ENCODE measurements around the gene CNTN5. TPM values are rescaled to one million over a fixed set of nuclear protein-coding genes. Genes with fewer than 3 reads are reported as not detected.

Gene CNTN5
- total and polyA plus RNA-seq, 10 of the 15 experiments (the other 5 are each of a cell fraction or from before 2014, with no cell fraction given): 0.01 TPM; not detected in 9

GRCh38 chr11:99920956-99921355 is 900.2 kb downstream of the CNTN5 start:
- no peaks in the 10 kb centered on the region for H3K4me1 ChIP-seq (ENCODE audit: control insufficient read depth, insufficient read depth, low read length)
- no peak overlapping the region for H3K27ac ChIP-seq (ENCODE audit: control insufficient read depth, insufficient read depth)
- ChIA-PET RAD21 (ENCODE audit: unreplicated experiment) (no interaction called here), SMC1A (ENCODE audit: uncharacterized antibody, unreplicated experiment) (interaction anchor here (1.2 kb wide), 1 partner anchor 28 kb away, joined by 3 read pairs; no protein-coding TSS in a partner anchor), CTCF (no interaction called here), POLR2A (no interaction called here)
- DNase-seq (ENCODE audit: low read depth, low spot score) (no peak), FAIRE-seq (no peak), ATAC-seq (no peak)
- intact Hi-C loops (cut with micrococcal nuclease; ENCODE audit: unreplicated experiment) (no loop called here), in situ Hi-C loops (cut with MboI) (no loop called here)
- no peak overlapping the region for H3K9ac ChIP-seq (ENCODE audit: control insufficient read depth, insufficient read depth, low read length)
- H3K36me3 ChIP-seq (ENCODE audit: control insufficient read depth in 2 of 2, insufficient read depth in 2 of 2, low read length in 1 of 2): no peaks in the 10 kb centered on the region
- H3K27me3 ChIP-seq (replicated peaks in 1 of 2; ENCODE audit: control insufficient read depth in 2 of 2, insufficient read depth in 2 of 2, low read length in 1 of 2): no peaks in the 10 kb centered on the region
- no TSS peak for BruUV-seq (replicated peaks)
- H3K9me3 ChIP-seq (replicated peaks; ENCODE audit: control insufficient read depth, insufficient read depth, low read length): no peaks in the 10 kb centered on the region
- H3K79me2 ChIP-seq (ENCODE audit: control insufficient read depth, insufficient read depth, low read length): no peaks in the 10 kb centered on the region
- TF ChIP-seq TCF7 (IDR thresholded peaks at IDR 0.05; ENCODE audit: borderline replicate concordance) (no peak), NFYA (IDR thresholded peaks at IDR 0.05; ENCODE audit: borderline replicate concordance, low read depth, low read length) (no peak), HDGF (IDR thresholded peaks at IDR 0.05) (no peak), NKRF (conservative IDR thresholded peaks at IDR 0.05) (no peak), IKZF1 (conservative IDR thresholded peaks at IDR 0.05) (no peak), NFYB (IDR thresholded peaks at IDR 0.05; ENCODE audit: insufficient read depth, low read depth, low read length) (no peak), TARDBP (IDR thresholded peaks at IDR 0.05; ENCODE audit: borderline replicate concordance) (no peak), PBX3 (IDR thresholded peaks at IDR 0.05; ENCODE audit: insufficient replicate concordance, low read depth, low read length) (no peak), MAX (IDR thresholded peaks at IDR 0.05; ENCODE audit: low read depth, low read length) (no peak), POU2F2 (IDR thresholded peaks at IDR 0.05; ENCODE audit: borderline replicate concordance, low read depth, low read length) (no peak)
- no peak overlapping the region for H2AFZ ChIP-seq (ENCODE audit: control insufficient read depth, low read depth, low read length)
- H3K4me2 ChIP-seq (ENCODE audit: control insufficient read depth, insufficient read depth): no peak overlapping the region
- no peaks in the 10 kb centered on the region for H4K20me1 ChIP-seq (ENCODE audit: control insufficient read depth, insufficient read depth)
- WGBS (ENCODE audit: insufficient coverage, insufficient replicate concordance, low lambda C conversion rate, missing lambda C conversion rate): 0% methylated on average over 3 of the region's 3 CpGs
- H3K4me3 ChIP-seq: no peak overlapping the region
